GM10248 (cell line): ENCODE data around the gene FRMD5.

Experiments used
- CTCF ChIA-PET: fragments of 300-600 bp; sonication (Branson Sonifier 250); formaldehyde crosslinking; extraction: SDS; loops from one replicate; lab custom pipeline; 2021; ENCODE audit warnings: antibody characterized with exemption; lab: Yijun Ruan, JAX
- POLR2A ChIA-PET: fragments of 350-650 bp; sonication (Branson Sonifier 250); formaldehyde crosslinking; extraction: SDS; loops from one replicate; lab custom pipeline; 2020; ENCODE audit warnings: antibody characterized with exemption; lab: Yijun Ruan, JAX
- DNase-seq: peaks from one replicate; pipeline ENCODE4 v3.0.0; 2012; ENCODE audit errors: extremely low spot score
- TF ChIP-seq, protein P1 (sequence below): IDR thresholded peaks from 2 replicates; pipeline ENCODE4 v1.5.1; 2012; ENCODE audit warnings: mild to moderate bottlenecking, low read depth; ENCODE audit errors: extremely low read depth, missing control alignments, control extremely low read depth

Gene FRMD5

DNA sequence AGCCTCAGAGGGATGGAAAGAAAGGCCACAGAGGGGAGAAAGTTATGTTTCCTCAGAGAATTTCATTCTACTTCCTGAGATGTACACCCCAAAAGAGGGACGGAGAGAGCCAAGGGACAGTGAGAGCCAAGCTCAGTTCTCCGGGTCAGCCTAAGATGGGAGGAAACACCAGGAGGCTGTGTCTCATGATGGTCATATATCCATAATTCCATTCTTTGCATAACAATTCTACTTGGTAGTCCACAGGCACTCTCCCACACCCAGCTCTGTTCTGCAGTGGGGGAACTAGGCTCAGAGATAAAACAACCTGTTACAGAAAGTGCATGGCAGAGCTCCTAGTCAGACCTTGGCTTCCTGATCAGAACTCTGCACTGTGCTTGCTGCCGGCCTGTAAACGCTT is 313.8 kb downstream of the FRMD5 start:
- ChIA-PET POLR2A (no interaction called here), CTCF (interaction anchor here (1.2 to 2.9 kb wide), 8 partner anchors 10 to 304 kb away, joined by 3 to 8 read pairs (median 4); no protein-coding TSS in a partner anchor)
- TF ChIP-seq, protein P1, sequence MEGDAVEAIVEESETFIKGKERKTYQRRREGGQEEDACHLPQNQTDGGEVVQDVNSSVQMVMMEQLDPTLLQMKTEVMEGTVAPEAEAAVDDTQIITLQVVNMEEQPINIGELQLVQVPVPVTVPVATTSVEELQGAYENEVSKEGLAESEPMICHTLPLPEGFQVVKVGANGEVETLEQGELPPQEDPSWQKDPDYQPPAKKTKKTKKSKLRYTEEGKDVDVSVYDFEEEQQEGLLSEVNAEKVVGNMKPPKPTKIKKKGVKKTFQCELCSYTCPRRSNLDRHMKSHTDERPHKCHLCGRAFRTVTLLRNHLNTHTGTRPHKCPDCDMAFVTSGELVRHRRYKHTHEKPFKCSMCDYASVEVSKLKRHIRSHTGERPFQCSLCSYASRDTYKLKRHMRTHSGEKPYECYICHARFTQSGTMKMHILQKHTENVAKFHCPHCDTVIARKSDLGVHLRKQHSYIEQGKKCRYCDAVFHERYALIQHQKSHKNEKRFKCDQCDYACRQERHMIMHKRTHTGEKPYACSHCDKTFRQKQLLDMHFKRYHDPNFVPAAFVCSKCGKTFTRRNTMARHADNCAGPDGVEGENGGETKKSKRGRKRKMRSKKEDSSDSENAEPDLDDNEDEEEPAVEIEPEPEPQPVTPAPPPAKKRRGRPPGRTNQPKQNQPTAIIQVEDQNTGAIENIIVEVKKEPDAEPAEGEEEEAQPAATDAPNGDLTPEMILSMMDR, result no peak
- DNase-seq, result no peak

DNA sequence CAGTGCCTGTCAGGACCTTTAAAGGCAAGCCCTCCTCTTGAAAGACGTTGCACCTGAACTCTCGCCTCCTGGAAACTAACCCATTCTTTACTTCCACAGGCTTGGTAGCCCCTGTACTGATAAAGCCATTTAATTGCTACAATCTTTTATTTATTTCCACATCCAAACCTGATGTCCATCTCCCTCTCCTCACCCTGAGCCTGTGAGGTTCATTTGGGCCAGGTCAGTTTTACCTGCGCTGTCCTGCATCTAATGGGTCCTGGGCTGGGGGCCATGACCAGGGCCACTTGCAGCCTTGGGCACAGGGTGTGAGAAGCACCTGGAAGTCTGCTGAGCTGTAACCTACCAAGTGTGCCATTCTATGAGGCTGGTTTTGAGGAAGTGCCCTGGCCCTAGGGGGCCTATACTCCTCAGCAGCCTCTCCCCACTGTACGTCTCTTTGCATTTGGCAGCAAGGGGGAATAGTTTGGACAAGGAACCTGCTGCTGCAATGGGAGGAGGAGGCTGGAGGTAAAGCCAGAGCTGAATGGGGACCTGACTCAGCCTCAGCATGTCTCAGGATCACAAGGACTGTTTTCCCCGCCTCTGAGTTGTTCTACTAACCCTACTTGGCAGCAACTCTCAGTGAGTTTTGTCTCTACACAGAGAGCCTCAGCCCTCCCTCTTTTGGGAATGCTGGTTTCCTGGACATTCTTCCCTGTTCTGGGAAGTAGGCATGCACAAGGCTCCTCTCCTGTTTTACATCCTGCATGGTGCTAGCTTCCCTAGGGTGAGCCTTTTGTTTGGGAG is 314.5 kb downstream of the FRMD5 start:
- DNase-seq, result no peak
- TF ChIP-seq, protein P1, result no peak
- POLR2A ChIA-PET, result no interaction called here
- CTCF ChIA-PET, result interaction anchor here (1.2 to 2.9 kb wide), 7 partner anchors 9 to 305 kb away, joined by 3 to 8 read pairs (median 4); no protein-coding TSS in a partner anchor

GRCh38 chr15:43879386-43880355 is 315.4 kb downstream of the FRMD5 start:
- CTCF ChIA-PET, result interaction anchor here (1.2 to 1.7 kb wide), 3 partner anchors 9 to 23 kb away, joined by 3 to 7 read pairs (median 4); no protein-coding TSS in a partner anchor
- TF ChIP-seq, protein P1, result no peak
- DNase-seq, result no peak
- POLR2A ChIA-PET, result no interaction called here

- ChIA-PET POLR2A (no interaction called here), CTCF (interaction anchor here (0.7 to 1.7 kb wide), 3 partner anchors 10 to 325 kb away, joined by 3 to 7 read pairs (median 3); no protein-coding TSS in a partner anchor)
- TF ChIP-seq, protein P1, result no peak
- no peak for DNase-seq
These were observed 316.6 kb downstream of the FRMD5 start for GRCh38 chr15:43878446-43878845.

- ChIA-PET CTCF (interaction anchor here (1.2 to 1.3 kb wide), 2 partner anchors 26 to 27 kb away, joined by 3 to 4 read pairs; no protein-coding TSS in a partner anchor), POLR2A (no interaction called here)
- DNase-seq, result no peak
- TF ChIP-seq, protein P1, result no peak
These were observed 317.7 kb downstream of the FRMD5 start for GRCh38 chr15:43877371-43877770.

DNA sequence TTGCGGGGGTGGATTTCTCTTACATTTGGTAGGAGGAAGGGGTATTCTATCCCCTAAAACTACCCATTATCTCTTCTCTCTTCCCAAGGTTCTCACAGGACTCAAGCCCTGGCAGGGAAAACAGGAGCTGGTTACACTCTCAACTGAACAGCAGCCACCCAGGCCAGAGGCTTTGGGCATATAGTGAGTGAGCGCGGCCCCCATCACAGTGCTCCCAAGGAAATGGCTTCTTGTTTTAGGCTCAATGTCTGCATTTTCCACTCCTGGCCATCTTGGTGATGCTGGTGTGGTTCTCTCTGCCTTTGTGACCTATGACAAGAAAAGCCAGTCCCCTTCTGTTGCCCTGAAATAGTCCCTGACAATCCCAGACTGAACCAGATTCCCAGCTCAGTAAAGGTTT is 318.2 kb downstream of the FRMD5 start:
- no peak for DNase-seq
- CTCF ChIA-PET, result interaction anchor here (1.2 to 1.3 kb wide), 3 partner anchors 10 to 27 kb away, joined by 3 to 4 read pairs (median 3); no protein-coding TSS in a partner anchor
- TF ChIP-seq, protein P1, result no peak
- POLR2A ChIA-PET, result interaction anchor here (0.6 kb wide), 1 partner anchor 115 kb away, joined by 3 read pairs; no protein-coding TSS in a partner anchor
